Activated B cell treated with CpG ODN at 0.5 μM for 24 hours (primary cell): ENCODE data around the gene GALNT9. TPM values are rescaled to one million over a fixed set of nuclear protein-coding genes. Genes with fewer than 3 reads are reported as not detected.

Experiments used
- ATAC-seq: fragments of 200-7000 bp; cut with Tn5 transposase; one replicate; pipeline ENCODE4 v1.10.0; 2021; ENCODE audit warnings: low read depth, mild to moderate bottlenecking, moderate library complexity
- CTCF ChIA-PET: fragments of 350-600 bp; sonication (Branson Sonifier 250); formaldehyde crosslinking; loops from one replicate; lab custom pipeline; 2021; ENCODE audit warnings: antibody characterized with exemption; lab: Charles Lee
- POLR2A ChIA-PET: fragments of 350-600 bp; sonication (Branson Sonifier 250); formaldehyde crosslinking; loops from one replicate; lab custom pipeline; 2021; ENCODE audit warnings: antibody characterized with exemption; lab: Charles Lee
- DNase-seq: peaks from one replicate; pipeline ENCODE4 v3.0.0; 2022
- H3K27ac Mint-ChIP-seq: one replicate; pipeline ENCODE4 v1.8.0; 2020; ENCODE audit warnings: mixed read lengths
- H3K27me3 Mint-ChIP-seq: one replicate; pipeline ENCODE4 v1.8.0; 2021; ENCODE audit warnings: mixed read lengths
- H3K36me3 Mint-ChIP-seq: one replicate; pipeline ENCODE4 v1.8.0; 2021; ENCODE audit warnings: low read depth, mixed read lengths
- H3K4me1 Mint-ChIP-seq: one replicate; pipeline ENCODE4 v1.8.0; 2021; ENCODE audit warnings: mixed read lengths
- H3K4me3 Mint-ChIP-seq: one replicate; pipeline ENCODE4 v1.8.0; 2020; ENCODE audit warnings: mild to moderate bottlenecking, mixed read lengths
- H3K9me3 Mint-ChIP-seq: one replicate; pipeline ENCODE4 v1.8.0; 2020; ENCODE audit warnings: mixed read lengths
- intact Hi-C: fragments of 100-400 bp; cut with micrococcal nuclease; formaldehyde crosslinking; loops from one replicate; pipeline ENCODE4 v1.15.1; 2024
- total RNA-seq: library from RNA; stranded (reverse); gene quantifications from 2 replicates; pipeline ENCODE4 v1.2.3, GENCODE V29; 2022
- TF ChIP-seq, protein P1 (sequence below): fragments of 200-600 bp; IDR thresholded peaks from one replicate; pipeline ENCODE4 v1.8.0; 2022; ENCODE audit warnings: antibody characterized with exemption, mild to moderate bottlenecking

GALNT9 gene
- total RNA-seq, 1 donor from 2014 or later: not detected

- no peaks in the 10 kb centered on the region for H3K36me3 Mint-ChIP-seq
- no peak for DNase-seq
- H3K4me3 Mint-ChIP-seq: no peak overlapping the region
- intact Hi-C loops: no loop called here
- no peak overlapping the region for H3K27ac Mint-ChIP-seq
- CTCF ChIA-PET: no interaction called here
- no peak for ATAC-seq
- POLR2A ChIA-PET: no interaction called here
- peaks cover 6% of the 10 kb centered on the region for H3K4me1 Mint-ChIP-seq
- H3K27me3 Mint-ChIP-seq: peaks cover 13% of the 10 kb centered on the region
- TF ChIP-seq, protein P1, sequence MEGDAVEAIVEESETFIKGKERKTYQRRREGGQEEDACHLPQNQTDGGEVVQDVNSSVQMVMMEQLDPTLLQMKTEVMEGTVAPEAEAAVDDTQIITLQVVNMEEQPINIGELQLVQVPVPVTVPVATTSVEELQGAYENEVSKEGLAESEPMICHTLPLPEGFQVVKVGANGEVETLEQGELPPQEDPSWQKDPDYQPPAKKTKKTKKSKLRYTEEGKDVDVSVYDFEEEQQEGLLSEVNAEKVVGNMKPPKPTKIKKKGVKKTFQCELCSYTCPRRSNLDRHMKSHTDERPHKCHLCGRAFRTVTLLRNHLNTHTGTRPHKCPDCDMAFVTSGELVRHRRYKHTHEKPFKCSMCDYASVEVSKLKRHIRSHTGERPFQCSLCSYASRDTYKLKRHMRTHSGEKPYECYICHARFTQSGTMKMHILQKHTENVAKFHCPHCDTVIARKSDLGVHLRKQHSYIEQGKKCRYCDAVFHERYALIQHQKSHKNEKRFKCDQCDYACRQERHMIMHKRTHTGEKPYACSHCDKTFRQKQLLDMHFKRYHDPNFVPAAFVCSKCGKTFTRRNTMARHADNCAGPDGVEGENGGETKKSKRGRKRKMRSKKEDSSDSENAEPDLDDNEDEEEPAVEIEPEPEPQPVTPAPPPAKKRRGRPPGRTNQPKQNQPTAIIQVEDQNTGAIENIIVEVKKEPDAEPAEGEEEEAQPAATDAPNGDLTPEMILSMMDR: no peak
- no peaks in the 10 kb centered on the region for H3K9me3 Mint-ChIP-seq
Observed at GRCh38 chr12:132170094-132170636, 159.2 kb downstream of the GALNT9 start.

GRCh38 chr12:132169376-132169775, 160.0 kb downstream of the GALNT9 start:
- CTCF ChIA-PET: no interaction called here
- Mint-ChIP-seq H3K4me1 (peaks cover 6% of the 10 kb centered on the region), H3K27ac (no peak overlapping the region), H3K36me3 (no peaks in the 10 kb centered on the region), H3K27me3 (peaks cover 9% of the 10 kb centered on the region), H3K9me3 (no peaks in the 10 kb centered on the region), H3K4me3 (no peak overlapping the region)
- TF ChIP-seq, protein P1: no peak
- ATAC-seq (no peak), DNase-seq (no peak)
- POLR2A ChIA-PET: no interaction called here
- intact Hi-C loops: no loop called here

GRCh38 chr12:132168311-132169031, 160.9 kb downstream of the GALNT9 start:
- Mint-ChIP-seq H3K27ac (no peak overlapping the region), H3K36me3 (no peaks in the 10 kb centered on the region), H3K9me3 (no peaks in the 10 kb centered on the region), H3K4me1 (peaks cover 6% of the 10 kb centered on the region), H3K4me3 (no peak overlapping the region), H3K27me3 (peaks cover 7% of the 10 kb centered on the region)
- intact Hi-C loops: no loop called here
- TF ChIP-seq, protein P1: no peak
- CTCF ChIA-PET: no interaction called here
- POLR2A ChIA-PET: no interaction called here
- ATAC-seq (no peak), DNase-seq (no peak)

- H3K27me3 Mint-ChIP-seq: peaks cover under 1% of the 10 kb centered on the region
- no peak for DNase-seq
- no peak overlapping the region for H3K4me3 Mint-ChIP-seq
- intact Hi-C loops: no loop called here
- no peaks in the 10 kb centered on the region for H3K36me3 Mint-ChIP-seq
- ATAC-seq: no peak
- no peak overlapping the region for H3K27ac Mint-ChIP-seq
- POLR2A ChIA-PET: no interaction called here
- CTCF ChIA-PET: no interaction called here
- H3K4me1 Mint-ChIP-seq: peaks cover under 1% of the 10 kb centered on the region
- TF ChIP-seq, protein P1: no peak
- H3K9me3 Mint-ChIP-seq: no peaks in the 10 kb centered on the region
Observed at GRCh38 chr12:132167611-132168310, 161.6 kb downstream of the GALNT9 start.
